ENCODE measurements around the gene GJB2. TPM values are rescaled to one million over a fixed set of nuclear protein-coding genes. Genes with fewer than 3 reads are reported as not detected.
A peak's percentile ranks its signal among the peaks of the same experiment; 100 is the strongest.

GJB2 gene
- total and polyA plus RNA-seq, 2 of the 8 experiments (the other 6 are each of a cell fraction or from before 2014, with no cell fraction given) = 0.20 to 0.21 TPM

- TF ChIP-seq CHD7 (IDR thresholded peaks at IDR 0.05; ENCODE audit: insufficient replicate concordance, low read length) (no peak), CREB1 (IDR thresholded peaks at IDR 0.05) (no peak), RAD21 (IDR thresholded peaks at IDR 0.05 in 1 of 2, conservative IDR thresholded peaks at IDR 0.05 in 1 of 2; ENCODE audit: low read depth in 2 of 2, low read length in 2 of 2) (peak in 1 of 2 experiments; percentile 18; a peak in 1 of 4 replicates), CTCF (IDR thresholded peaks at IDR 0.05; ENCODE audit: control extremely low read depth in 1 of 3, insufficient read depth in 1 of 3, low read depth in 1 of 3, low read length in 3 of 3) (peak in 1 of 3 experiments; percentile 4; a peak in 1 of 4 replicates), ASH2L (IDR thresholded peaks at IDR 0.05; ENCODE audit: low read length) (peak; percentile 55), EZH2 (IDR thresholded peaks at IDR 0.05; ENCODE audit: low read depth, low read length, severe bottlenecking) (peak; percentile 82), CHD2 (IDR thresholded peaks at IDR 0.05; ENCODE audit: low read length) (no peak), JUND (IDR thresholded peaks at IDR 0.05; ENCODE audit: low read length) (no peak)
These were observed 441 bp downstream of the GJB2 start (continued) for GRCh38 chr13:20192158-20192835.
